IMR-90 (cell line): ENCODE measurements around the gene POMGNT1. TPM values are rescaled to one million over a fixed set of nuclear protein-coding genes. Genes with fewer than 3 reads are reported as not detected.

Source experiments
- CHD1 ChIP-seq: IDR thresholded peaks from 2 replicates; pipeline ENCODE4 v1.6.1; 2012; ENCODE audit warnings: low read depth, low read length, improper control_type of control experiment
- polyA plus RNA-seq, 3 experiments: library from polyadenylated mRNA; depleted of rRNA; stranded (reverse); fragments of >200 nt; gene quantifications; 2 replicates each; pipeline ENCODE4 v1.2.3, GENCODE V29; 2012; ENCODE audit warnings: low replicate concordance in 1 of 3
- total RNA-seq: library from RNA; depleted of rRNA; stranded (reverse); fragments of >200 nt; gene quantifications from 2 replicates; pipeline ENCODE4 v1.2.3, GENCODE V29; 2012
- TF ChIP-seq, protein P1 (sequence below): fragments of 150-350 bp; IDR thresholded peaks from 2 replicates; pipeline ENCODE4 v1.6.1; 2016; ENCODE audit warnings: low read depth, mild to moderate bottlenecking, low read length, moderate library complexity, borderline replicate concordance

The POMGNT1 gene
- total and polyA plus RNA-seq, 2 of the 4 experiments (the other 2 are of a cell fraction): 54.8 to 65.3 TPM

DNA sequence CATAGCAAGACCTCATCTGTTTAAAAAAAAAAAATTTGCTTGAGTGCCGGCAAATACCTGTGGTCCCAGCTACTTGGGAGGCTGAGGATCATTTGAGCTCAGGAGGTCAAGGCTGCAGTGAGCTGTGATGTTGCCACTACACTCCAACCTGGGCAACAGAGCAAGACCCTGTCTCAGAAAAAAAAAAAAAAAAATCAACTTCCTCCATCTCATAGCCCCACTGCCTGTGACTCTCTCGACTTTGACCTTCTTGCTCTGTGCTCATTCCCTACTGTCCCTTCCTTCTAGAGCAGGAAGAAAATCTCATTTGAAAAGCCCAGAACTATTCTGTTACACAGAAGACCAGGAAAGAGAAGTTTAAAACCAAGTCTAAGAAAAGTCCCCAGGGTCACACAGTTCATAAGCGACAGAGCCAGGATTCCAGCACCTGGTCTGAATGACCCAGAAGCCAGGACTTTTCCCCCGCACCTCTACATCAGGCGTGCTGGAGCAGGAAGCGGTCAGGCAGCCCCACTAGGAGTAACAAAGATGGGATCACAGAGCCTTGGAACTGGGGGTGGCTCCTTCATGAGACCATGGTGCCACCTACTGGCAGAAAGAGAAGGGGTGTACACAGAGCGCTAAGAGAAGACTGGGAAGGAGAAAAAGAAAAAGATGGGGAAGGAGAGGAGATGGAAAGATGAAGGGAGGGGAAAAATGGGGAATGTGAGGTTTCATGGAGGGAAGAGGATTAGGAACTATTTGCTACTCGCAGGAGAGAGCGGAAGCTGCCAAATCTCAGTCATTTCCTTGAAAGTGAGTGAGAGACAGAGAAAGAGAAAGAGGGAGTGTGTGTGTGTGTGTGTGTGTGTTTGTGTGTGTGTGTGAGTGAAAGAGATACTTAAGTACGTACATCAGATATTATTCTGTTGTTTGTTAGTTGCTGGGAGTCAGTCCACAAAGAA, 18.8 kb downstream of the POMGNT1 start (continued):
- TF ChIP-seq, protein P1, sequence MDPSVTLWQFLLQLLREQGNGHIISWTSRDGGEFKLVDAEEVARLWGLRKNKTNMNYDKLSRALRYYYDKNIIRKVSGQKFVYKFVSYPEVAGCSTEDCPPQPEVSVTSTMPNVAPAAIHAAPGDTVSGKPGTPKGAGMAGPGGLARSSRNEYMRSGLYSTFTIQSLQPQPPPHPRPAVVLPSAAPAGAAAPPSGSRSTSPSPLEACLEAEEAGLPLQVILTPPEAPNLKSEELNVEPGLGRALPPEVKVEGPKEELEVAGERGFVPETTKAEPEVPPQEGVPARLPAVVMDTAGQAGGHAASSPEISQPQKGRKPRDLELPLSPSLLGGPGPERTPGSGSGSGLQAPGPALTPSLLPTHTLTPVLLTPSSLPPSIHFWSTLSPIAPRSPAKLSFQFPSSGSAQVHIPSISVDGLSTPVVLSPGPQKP: no peak
- TF ChIP-seq CHD1: no peak
